HPDE6-E6E7 (cell line): ENCODE data around the gene BEX3.

ENCODE experiments used
- DNase-seq: peaks from one replicate; pipeline ENCODE4 v3.0.0; 2011; ENCODE audit warnings: missing footprints; ENCODE audit errors: extremely low spot score

Gene BEX3

DNA sequence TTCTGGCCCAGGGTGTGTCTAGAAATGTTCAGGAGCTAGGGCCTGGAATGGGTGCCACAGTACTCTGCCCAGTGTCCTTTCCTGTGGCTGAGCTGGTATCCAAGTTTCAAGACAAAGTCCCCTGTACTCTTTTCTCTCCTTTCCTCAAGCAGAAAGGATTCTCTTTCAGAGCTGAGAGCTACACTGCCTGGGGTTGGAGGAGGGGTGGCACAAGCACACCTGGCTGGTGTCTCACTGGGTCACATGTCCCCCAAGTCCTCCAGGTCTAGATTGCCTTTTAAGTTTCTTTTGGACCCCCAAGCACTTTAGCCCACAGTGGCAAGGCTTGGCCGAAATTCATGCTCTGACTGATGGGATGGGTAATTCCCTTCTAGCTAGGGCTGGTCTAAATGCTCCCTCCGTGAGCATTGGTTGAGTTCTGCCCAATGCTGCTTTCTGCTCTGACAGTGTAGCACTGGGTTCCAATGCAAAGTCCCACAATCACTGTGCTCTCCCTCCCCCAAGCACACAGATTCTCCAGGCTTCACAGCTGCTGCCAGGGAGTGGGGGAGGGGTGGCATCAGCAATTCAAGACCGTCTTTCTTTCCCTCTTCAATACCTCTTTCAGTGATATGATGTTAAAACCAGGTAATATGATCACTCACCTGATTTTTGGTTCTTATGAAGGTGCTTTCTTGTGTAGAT, 47.8 kb downstream of the BEX3 start:
- no peak for DNase-seq
